IMR-90 (cell line): ENCODE data around the gene ACSS2. TPM values are rescaled to one million over a fixed set of nuclear protein-coding genes. Genes with fewer than 3 reads are reported as not detected.

Experiments
- ATAC-seq: fragments of 200-7000 bp; cut with Tn5 transposase; 2 replicates; pipeline ENCODE4 v1.9.1; 2020; ENCODE audit warnings: low read depth, mild to moderate bottlenecking, moderate library complexity
- BruUV-seq: library from RNA; stranded (reverse); fragments of 400-500 nt; replicated peaks from 2 replicates; lab custom pipeline; 2021; lab: Mats Ljungman, UMichigan
- CTCF ChIA-PET: fragments of 300-600 bp; formaldehyde crosslinking; extraction: SDS; loops from one replicate; lab custom pipeline; 2021; ENCODE audit warnings: antibody characterized with exemption; lab: Yijun Ruan, JAX
- POLR2A ChIA-PET: fragments of 300-600 bp; sonication (Branson Sonifier 250); formaldehyde crosslinking; loops from one replicate; lab custom pipeline; 2022; ENCODE audit warnings: antibody characterized with exemption; ENCODE audit not compliant: unreplicated experiment; lab: Charles Lee
- DNase-seq: peaks from one replicate; pipeline ENCODE4 v3.0.0; 2013
- H2AFZ ChIP-seq: replicated peaks from 2 replicates; pipeline ENCODE3; 2013; ENCODE audit warnings: low read length, mild to moderate bottlenecking; ENCODE audit not compliant: poor library complexity
- H2AK5ac ChIP-seq: 2 replicates; pipeline ENCODE4 v1.6.1; 2013; ENCODE audit warnings: low read depth, low read length, inconsistent platforms
- H2AK9ac ChIP-seq: replicated peaks from 2 replicates; pipeline ENCODE3; 2013; ENCODE audit warnings: mild to moderate bottlenecking, low read depth, low read length, moderate library complexity; ENCODE audit not compliant: poor library complexity
- H2BK120ac ChIP-seq: 2 replicates; pipeline ENCODE4 v1.6.1; 2013; ENCODE audit warnings: low read depth, low read length, inconsistent platforms
- H2BK15ac ChIP-seq: 3 replicates; pipeline ENCODE4 v1.6.1; 2013; ENCODE audit warnings: low read depth, low read length, inconsistent platforms
- H2BK20ac ChIP-seq: 2 replicates; pipeline ENCODE4 v1.6.1; 2013; ENCODE audit warnings: low read depth, mild to moderate bottlenecking, inconsistent platforms, low read length, moderate library complexity
- H2BK5ac ChIP-seq: 2 replicates; pipeline ENCODE4 v1.6.1; 2013; ENCODE audit warnings: mild to moderate bottlenecking, low read depth, low read length, inconsistent platforms; ENCODE audit not compliant: poor library complexity, severe bottlenecking
- H3K14ac ChIP-seq: replicated peaks from 2 replicates; pipeline ENCODE4 v1.6.1; 2013; ENCODE audit warnings: low read depth, low read length, inconsistent platforms
- H3K18ac ChIP-seq: 2 replicates; pipeline ENCODE4 v1.6.1; 2013; ENCODE audit warnings: low read depth, low read length, control low read depth
- H3K23ac ChIP-seq: 2 replicates; pipeline ENCODE4 v1.6.1; 2013; ENCODE audit warnings: low read depth, low read length, inconsistent platforms
- H3K27ac ChIP-seq: 2 replicates; pipeline ENCODE4 v1.5.1; 2013; ENCODE audit warnings: mild to moderate bottlenecking, control low read depth, low read length; ENCODE audit not compliant: insufficient read depth
- H3K27me3 ChIP-seq: 2 replicates; pipeline ENCODE4 v1.6.1; 2013; ENCODE audit warnings: low read length; ENCODE audit not compliant: control insufficient read depth, insufficient read depth
- H3K36me3 ChIP-seq: 2 replicates; pipeline ENCODE4 v1.6.1; 2013; ENCODE audit warnings: low read length, mixed read lengths; ENCODE audit not compliant: control insufficient read depth, insufficient read depth
- H3K4ac ChIP-seq: 2 replicates; pipeline ENCODE4 v1.6.1; 2013; ENCODE audit warnings: low read depth, low read length, inconsistent platforms
- H3K4me1 ChIP-seq: 2 replicates; pipeline ENCODE4 v1.6.1; 2013; ENCODE audit warnings: low read length, mixed read lengths; ENCODE audit not compliant: control insufficient read depth, insufficient read depth
- H3K4me2 ChIP-seq: 2 replicates; pipeline ENCODE4 v1.6.1; 2013; ENCODE audit warnings: low read depth, mild to moderate bottlenecking, control low read depth, low read length, moderate library complexity
- H3K4me3 ChIP-seq: 2 replicates; pipeline ENCODE4 v1.5.1; 2013; ENCODE audit warnings: low read depth, mild to moderate bottlenecking, control low read depth, low read length, moderate library complexity; ENCODE audit not compliant: insufficient read depth
- H3K56ac ChIP-seq: 2 replicates; pipeline ENCODE4 v1.6.1; 2013; ENCODE audit warnings: low read length, inconsistent platforms; ENCODE audit not compliant: insufficient read depth; ENCODE audit errors: extremely low read depth
- H3K79me1 ChIP-seq, 2 experiments: 2 replicates each; pipeline ENCODE4 v1.6.1; 2013; ENCODE audit warnings: low read length in 2 of 2, inconsistent platforms in 1 of 2, low read depth in 1 of 2
- H3K9ac ChIP-seq: 2 replicates; pipeline ENCODE4 v1.6.1; 2013; ENCODE audit warnings: low read depth, low read length, control low read depth
- H3K9me1 ChIP-seq: 2 replicates; pipeline ENCODE4 v1.6.1; 2013; ENCODE audit warnings: low read length, inconsistent platforms; ENCODE audit not compliant: insufficient read depth
- H3K9me3 ChIP-seq: 2 replicates; pipeline ENCODE4 v1.6.1; 2013; ENCODE audit warnings: low read length; ENCODE audit not compliant: control insufficient read depth, insufficient read depth
- H4K20me1 ChIP-seq: 2 replicates; pipeline ENCODE4 v1.6.1; 2013; ENCODE audit warnings: low read length, inconsistent platforms; ENCODE audit not compliant: insufficient read depth
- H4K5ac ChIP-seq: 2 replicates; pipeline ENCODE4 v1.6.1; 2013; ENCODE audit warnings: mild to moderate bottlenecking, low read depth, low read length, control low read depth
- H4K8ac ChIP-seq, 2 experiments: 2 replicates each; pipeline ENCODE4 v1.6.1; 2013; ENCODE audit warnings: low read depth in 2 of 2, low read length in 2 of 2, control low read depth in 1 of 2, inconsistent platforms in 1 of 2
- H4K91ac ChIP-seq: 2 replicates; pipeline ENCODE4 v1.6.1; 2013; ENCODE audit warnings: low read depth, low read length, inconsistent platforms; ENCODE audit not compliant: insufficient read depth
- BHLHE40 ChIP-seq: fragments of 150-350 bp; IDR thresholded peaks from 2 replicates; pipeline ENCODE4 v1.6.1; 2016; ENCODE audit warnings: mild to moderate bottlenecking, low read depth, low read length
- CEBPB ChIP-seq: IDR thresholded peaks from 2 replicates; pipeline ENCODE4 v1.6.1; 2012; ENCODE audit warnings: low read depth, low read length, improper control_type of control experiment
- CHD1 ChIP-seq: IDR thresholded peaks from 2 replicates; pipeline ENCODE4 v1.6.1; 2012; ENCODE audit warnings: low read depth, low read length, improper control_type of control experiment
- FOS ChIP-seq: fragments of 150-350 bp; IDR thresholded peaks from 2 replicates; pipeline ENCODE4 v1.6.1; 2016; ENCODE audit warnings: low read depth, low read length
- MAFK ChIP-seq: IDR thresholded peaks from 2 replicates; pipeline ENCODE4 v1.6.1; 2012; ENCODE audit warnings: low read depth, low read length, improper control_type of control experiment
- MAZ ChIP-seq: IDR thresholded peaks from 2 replicates; pipeline ENCODE4 v1.6.1; 2012; ENCODE audit warnings: low read depth, mild to moderate bottlenecking, low read length, improper control_type of control experiment, moderate library complexity, borderline replicate concordance
- MXI1 ChIP-seq: IDR thresholded peaks from 2 replicates; pipeline ENCODE4 v1.6.1; 2012; ENCODE audit warnings: low read depth, mild to moderate bottlenecking, low read length, moderate library complexity, borderline replicate concordance
- POLR2A ChIP-seq: IDR thresholded peaks from 2 replicates; pipeline ENCODE4 v1.6.1; 2012; ENCODE audit warnings: mild to moderate bottlenecking, low read depth, low read length
- RAD21 ChIP-seq: IDR thresholded peaks from 2 replicates; pipeline ENCODE4 v1.6.1; 2012; ENCODE audit warnings: low read length, improper control_type of control experiment
- RCOR1 ChIP-seq: IDR thresholded peaks from 2 replicates; pipeline ENCODE4 v1.6.1; 2012; ENCODE audit warnings: mild to moderate bottlenecking, low read length, improper control_type of control experiment; ENCODE audit not compliant: insufficient replicate concordance
- RFX5 ChIP-seq: IDR thresholded peaks from 2 replicates; pipeline ENCODE4 v1.8.0; 2012; ENCODE audit warnings: low read depth, mild to moderate bottlenecking, low read length, moderate library complexity
- SMC3 ChIP-seq: fragments of 150-350 bp; IDR thresholded peaks from 2 replicates; pipeline ENCODE4 v1.6.1; 2016; ENCODE audit warnings: low read depth, mild to moderate bottlenecking, antibody characterized with exemption, low read length, moderate library complexity
- USF2 ChIP-seq: fragments of 150-350 bp; IDR thresholded peaks from 2 replicates; pipeline ENCODE4 v1.6.1; 2017; ENCODE audit warnings: mild to moderate bottlenecking, antibody characterized with exemption, low read length, low read depth
- WGBS, 2 experiments: methylation state at CpG; one replicate each; pipeline versions ENCODE4 v1.1.5 to v1.1.7; 2013; ENCODE audit warnings: missing lambda C conversion rate in 2 of 2; ENCODE audit not compliant: insufficient read length in 1 of 2; ENCODE audit errors: extremely low coverage in 2 of 2; 5-methylcytosine and 5-hydroxymethylcytosine counted together
- dilution Hi-C: fragments of 300-500 bp; cut with HindIII; formaldehyde crosslinking; loops from one replicate; pipeline ENCODE4 v1.14.3; 2018; ENCODE audit warnings: low sequenced_read_pairs; ENCODE audit not compliant: unreplicated experiment
- in situ Hi-C: fragments of 300-500 bp; cut with MboI; formaldehyde crosslinking; loops from 3 replicates; pipeline ENCODE4 v1.14.3; 2019; ENCODE audit warnings: low sequenced_read_pairs, inconsistent platforms, mixed read lengths
- intact Hi-C: fragments of 100-400 bp; cut with micrococcal nuclease; formaldehyde crosslinking; loops from 2 replicates; pipeline ENCODE4 v1.10.0; 2022
- polyA plus RNA-seq, 3 experiments: library from polyadenylated mRNA; depleted of rRNA; stranded (reverse); fragments of >200 nt; gene quantifications; 2 replicates each; pipeline ENCODE4 v1.2.3, GENCODE V29; 2012; ENCODE audit warnings: low replicate concordance in 1 of 3
- total RNA-seq: library from RNA; depleted of rRNA; stranded (reverse); fragments of >200 nt; gene quantifications from 2 replicates; pipeline ENCODE4 v1.2.3, GENCODE V29; 2012
- TF ChIP-seq, protein P1 (sequence below): conservative IDR thresholded peaks from 2 replicates; pipeline ENCODE4 v1.5.1; 2012; ENCODE audit warnings: mild to moderate bottlenecking, low read depth, low read length, improper control_type of control experiment
- TF ChIP-seq, protein P2 (sequence below): fragments of 150-350 bp; IDR thresholded peaks from 2 replicates; pipeline ENCODE4 v1.6.1; 2016; ENCODE audit warnings: low read depth, mild to moderate bottlenecking, low read length, moderate library complexity, borderline replicate concordance

Gene ACSS2
- total and polyA plus RNA-seq, 2 of the 4 experiments (the other 2 are of a cell fraction): 26.9 to 46.4 TPM

GRCh38 chr20:34921436-34921835 is 45.0 kb downstream of the ACSS2 start:
- in situ Hi-C loops (no loop called here), intact Hi-C loops (no loop called here), dilution Hi-C loops (no loop called here)
- Histone ChIP-seq H3K56ac (no peak overlapping the region), H4K8ac (no peak overlapping the region), H3K14ac (no peak overlapping the region), H2BK20ac (peak overlapping the region; percentile 48; the same call in 1 of the 2 replicates), H3K9me1 (peaks cover 24% of the 10 kb centered on the region), H3K79me1 (peaks cover 0 to 19% of the 10 kb centered on the region in 2 experiments; a peak in 2 of 4 replicates), H3K4me2 (no peak overlapping the region), H2AFZ (peak overlapping the region; percentile 26), H2AK9ac (peak overlapping the region; percentile 63), H2BK15ac (peak overlapping the region; percentile 35; the same call in 1 of the 3 replicates), H4K91ac (peak overlapping the region; percentile 29; the same call in 1 of the 2 replicates), H3K4me3 (no peak overlapping the region), H2BK120ac (peak overlapping the region; percentile 40), H3K9me3 (no peaks in the 10 kb centered on the region), H3K27ac (no peak overlapping the region), H4K5ac (no peak overlapping the region), H3K9ac (no peak overlapping the region), H2AK5ac (peak overlapping the region; percentile 38; the same call in 1 of the 2 replicates), H4K20me1 (no peaks in the 10 kb centered on the region), H3K36me3 (peaks cover 30% of the 10 kb centered on the region), H3K23ac (no peak overlapping the region), H3K27me3 (no peaks in the 10 kb centered on the region), H3K4me1 (peaks cover 10% of the 10 kb centered on the region), H3K4ac (no peak overlapping the region), H2BK5ac (no peak overlapping the region), H3K18ac (no peak overlapping the region)
- no CpG with 5 or more reads among the region's 3 CpGs for WGBS, 2 experiments
- ATAC-seq (no peak), DNase-seq (no peak)
- CTCF ChIA-PET: no interaction called here
- POLR2A ChIA-PET: no interaction called here
- BruUV-seq: no TSS peak
- no peak for TF ChIP-seq MXI1
- TF ChIP-seq MAFK: no peak
- no peak for TF ChIP-seq SMC3
- TF ChIP-seq, protein P1, sequence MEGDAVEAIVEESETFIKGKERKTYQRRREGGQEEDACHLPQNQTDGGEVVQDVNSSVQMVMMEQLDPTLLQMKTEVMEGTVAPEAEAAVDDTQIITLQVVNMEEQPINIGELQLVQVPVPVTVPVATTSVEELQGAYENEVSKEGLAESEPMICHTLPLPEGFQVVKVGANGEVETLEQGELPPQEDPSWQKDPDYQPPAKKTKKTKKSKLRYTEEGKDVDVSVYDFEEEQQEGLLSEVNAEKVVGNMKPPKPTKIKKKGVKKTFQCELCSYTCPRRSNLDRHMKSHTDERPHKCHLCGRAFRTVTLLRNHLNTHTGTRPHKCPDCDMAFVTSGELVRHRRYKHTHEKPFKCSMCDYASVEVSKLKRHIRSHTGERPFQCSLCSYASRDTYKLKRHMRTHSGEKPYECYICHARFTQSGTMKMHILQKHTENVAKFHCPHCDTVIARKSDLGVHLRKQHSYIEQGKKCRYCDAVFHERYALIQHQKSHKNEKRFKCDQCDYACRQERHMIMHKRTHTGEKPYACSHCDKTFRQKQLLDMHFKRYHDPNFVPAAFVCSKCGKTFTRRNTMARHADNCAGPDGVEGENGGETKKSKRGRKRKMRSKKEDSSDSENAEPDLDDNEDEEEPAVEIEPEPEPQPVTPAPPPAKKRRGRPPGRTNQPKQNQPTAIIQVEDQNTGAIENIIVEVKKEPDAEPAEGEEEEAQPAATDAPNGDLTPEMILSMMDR: no peak
- no peak for TF ChIP-seq MAZ
- TF ChIP-seq RFX5: no peak
- TF ChIP-seq RAD21: no peak
- no peak for TF ChIP-seq USF2
- TF ChIP-seq, protein P2, sequence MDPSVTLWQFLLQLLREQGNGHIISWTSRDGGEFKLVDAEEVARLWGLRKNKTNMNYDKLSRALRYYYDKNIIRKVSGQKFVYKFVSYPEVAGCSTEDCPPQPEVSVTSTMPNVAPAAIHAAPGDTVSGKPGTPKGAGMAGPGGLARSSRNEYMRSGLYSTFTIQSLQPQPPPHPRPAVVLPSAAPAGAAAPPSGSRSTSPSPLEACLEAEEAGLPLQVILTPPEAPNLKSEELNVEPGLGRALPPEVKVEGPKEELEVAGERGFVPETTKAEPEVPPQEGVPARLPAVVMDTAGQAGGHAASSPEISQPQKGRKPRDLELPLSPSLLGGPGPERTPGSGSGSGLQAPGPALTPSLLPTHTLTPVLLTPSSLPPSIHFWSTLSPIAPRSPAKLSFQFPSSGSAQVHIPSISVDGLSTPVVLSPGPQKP: no peak
- no peak for TF ChIP-seq POLR2A
- no peak for TF ChIP-seq RCOR1
- TF ChIP-seq CEBPB: no peak
- no peak for TF ChIP-seq BHLHE40
- no peak for TF ChIP-seq CHD1
- TF ChIP-seq FOS: no peak
